Measurements from ENCODE around the gene PRKG1.

DNA sequence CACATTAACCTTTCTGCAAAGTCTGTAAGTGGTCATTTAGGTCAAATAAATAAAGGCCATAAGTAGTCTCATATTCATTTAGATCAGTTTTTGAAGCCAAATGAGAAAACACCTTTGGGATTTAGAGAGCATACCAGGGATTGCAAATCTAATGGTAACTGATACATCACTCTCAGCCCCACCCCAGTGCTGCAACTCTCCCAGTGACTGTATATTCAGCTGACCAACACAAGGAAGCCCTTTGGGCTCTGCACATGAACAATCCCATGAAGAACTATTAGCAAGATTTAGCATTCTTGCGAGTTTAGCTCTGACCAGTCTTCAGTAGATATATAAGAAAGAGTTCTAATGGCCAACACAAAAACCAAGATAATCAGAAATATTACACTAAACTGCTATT is 372.8 kb downstream of the PRKG1 start:
- TF ChIP-seq POLR2AphosphoS5 (IDR thresholded peaks at IDR 0.05; ENCODE audit: low read depth, low read length) (no peak), TAF1 (IDR thresholded peaks at IDR 0.05; ENCODE audit: borderline replicate concordance, insufficient read depth, low read length) (no peak), SIN3A (IDR thresholded peaks at IDR 0.05; ENCODE audit: borderline replicate concordance, insufficient read depth, low read length) (no peak)
- TF ChIP-seq, protein P1, sequence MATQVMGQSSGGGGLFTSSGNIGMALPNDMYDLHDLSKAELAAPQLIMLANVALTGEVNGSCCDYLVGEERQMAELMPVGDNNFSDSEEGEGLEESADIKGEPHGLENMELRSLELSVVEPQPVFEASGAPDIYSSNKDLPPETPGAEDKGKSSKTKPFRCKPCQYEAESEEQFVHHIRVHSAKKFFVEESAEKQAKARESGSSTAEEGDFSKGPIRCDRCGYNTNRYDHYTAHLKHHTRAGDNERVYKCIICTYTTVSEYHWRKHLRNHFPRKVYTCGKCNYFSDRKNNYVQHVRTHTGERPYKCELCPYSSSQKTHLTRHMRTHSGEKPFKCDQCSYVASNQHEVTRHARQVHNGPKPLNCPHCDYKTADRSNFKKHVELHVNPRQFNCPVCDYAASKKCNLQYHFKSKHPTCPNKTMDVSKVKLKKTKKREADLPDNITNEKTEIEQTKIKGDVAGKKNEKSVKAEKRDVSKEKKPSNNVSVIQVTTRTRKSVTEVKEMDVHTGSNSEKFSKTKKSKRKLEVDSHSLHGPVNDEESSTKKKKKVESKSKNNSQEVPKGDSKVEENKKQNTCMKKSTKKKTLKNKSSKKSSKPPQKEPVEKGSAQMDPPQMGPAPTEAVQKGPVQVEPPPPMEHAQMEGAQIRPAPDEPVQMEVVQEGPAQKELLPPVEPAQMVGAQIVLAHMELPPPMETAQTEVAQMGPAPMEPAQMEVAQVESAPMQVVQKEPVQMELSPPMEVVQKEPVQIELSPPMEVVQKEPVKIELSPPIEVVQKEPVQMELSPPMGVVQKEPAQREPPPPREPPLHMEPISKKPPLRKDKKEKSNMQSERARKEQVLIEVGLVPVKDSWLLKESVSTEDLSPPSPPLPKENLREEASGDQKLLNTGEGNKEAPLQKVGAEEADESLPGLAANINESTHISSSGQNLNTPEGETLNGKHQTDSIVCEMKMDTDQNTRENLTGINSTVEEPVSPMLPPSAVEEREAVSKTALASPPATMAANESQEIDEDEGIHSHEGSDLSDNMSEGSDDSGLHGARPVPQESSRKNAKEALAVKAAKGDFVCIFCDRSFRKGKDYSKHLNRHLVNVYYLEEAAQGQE (IDR thresholded peaks at IDR 0.05; ENCODE audit: insufficient read depth in 1 of 2, low read depth in 2 of 2, low read length in 2 of 2): no peak
